WERI-Rb-1 (cell line): ENCODE measurements around the gene OR6C2.
"Not testable (repeated sequence)": the region's sequence is repeated elsewhere in the genome, so short reads cannot be mapped to it uniquely, and the experiment has no call there.

Experiments used
- DNase-seq: peaks from one replicate; pipeline ENCODE4 v3.0.0-alpha.2; 2020
- H3K27ac ChIP-seq: fragments of 250-450 bp; sonication (Bioruptor Pico); 2 replicates; pipeline ENCODE4 v1.5.1; 2020; ENCODE audit warnings: mild to moderate bottlenecking, moderate library complexity
- H3K27me3 ChIP-seq: fragments of 250-450 bp; sonication (Bioruptor Pico); 2 replicates; pipeline ENCODE4 v1.5.1; 2021; ENCODE audit warnings: mild to moderate bottlenecking, low read depth, moderate library complexity; ENCODE audit not compliant: insufficient read depth, severe bottlenecking
- H3K36me3 ChIP-seq: fragments of 250-450 bp; sonication (Bioruptor Pico); 2 replicates; pipeline ENCODE4 v1.5.1; 2020; ENCODE audit warnings: mild to moderate bottlenecking, moderate library complexity
- H3K4me3 ChIP-seq: 2 replicates; pipeline ENCODE4 v1.5.1; 2011; ENCODE audit warnings: low read depth, mild to moderate bottlenecking, control low read depth, low read length
- H3K9me3 ChIP-seq: fragments of 250-450 bp; sonication (Bioruptor Pico); 2 replicates; pipeline ENCODE4 v1.5.1; 2021; ENCODE audit warnings: mild to moderate bottlenecking, moderate library complexity; ENCODE audit not compliant: severe bottlenecking
- TF ChIP-seq, protein P1 (sequence below): IDR thresholded peaks from 2 replicates; pipeline ENCODE4 v1.5.1; 2011; ENCODE audit warnings: low read depth, mild to moderate bottlenecking, control low read depth, inconsistent platforms, low read length

Gene OR6C2

DNA sequence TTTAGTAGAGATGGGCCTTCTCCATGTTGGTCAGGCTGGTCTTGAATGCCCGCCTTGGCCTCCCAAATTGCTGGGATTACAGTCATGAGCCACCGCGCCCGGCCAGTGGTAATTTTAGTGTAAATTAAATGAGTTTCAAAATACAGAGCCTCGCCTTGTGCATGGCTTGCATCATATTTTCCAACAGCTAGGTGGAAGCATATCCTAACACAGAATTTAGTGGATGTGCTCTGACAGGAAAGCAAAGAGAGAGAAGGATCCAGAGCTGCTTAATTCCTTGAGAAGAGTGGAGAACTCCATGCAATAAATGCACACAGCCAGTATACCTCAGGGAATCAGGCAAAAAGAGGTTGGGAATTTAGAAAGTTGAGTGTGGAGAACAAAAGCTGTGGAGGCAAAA is 2.5 kb downstream of the OR6C2 start:
- Histone ChIP-seq H3K27ac (no peak overlapping the region), H3K27me3 (peaks cover 30% of the 10 kb centered on the region), H3K4me3 (no peak overlapping the region), H3K36me3 (no peaks in the 10 kb centered on the region), H3K9me3 (no peaks in the 10 kb centered on the region)
- TF ChIP-seq, protein P1, sequence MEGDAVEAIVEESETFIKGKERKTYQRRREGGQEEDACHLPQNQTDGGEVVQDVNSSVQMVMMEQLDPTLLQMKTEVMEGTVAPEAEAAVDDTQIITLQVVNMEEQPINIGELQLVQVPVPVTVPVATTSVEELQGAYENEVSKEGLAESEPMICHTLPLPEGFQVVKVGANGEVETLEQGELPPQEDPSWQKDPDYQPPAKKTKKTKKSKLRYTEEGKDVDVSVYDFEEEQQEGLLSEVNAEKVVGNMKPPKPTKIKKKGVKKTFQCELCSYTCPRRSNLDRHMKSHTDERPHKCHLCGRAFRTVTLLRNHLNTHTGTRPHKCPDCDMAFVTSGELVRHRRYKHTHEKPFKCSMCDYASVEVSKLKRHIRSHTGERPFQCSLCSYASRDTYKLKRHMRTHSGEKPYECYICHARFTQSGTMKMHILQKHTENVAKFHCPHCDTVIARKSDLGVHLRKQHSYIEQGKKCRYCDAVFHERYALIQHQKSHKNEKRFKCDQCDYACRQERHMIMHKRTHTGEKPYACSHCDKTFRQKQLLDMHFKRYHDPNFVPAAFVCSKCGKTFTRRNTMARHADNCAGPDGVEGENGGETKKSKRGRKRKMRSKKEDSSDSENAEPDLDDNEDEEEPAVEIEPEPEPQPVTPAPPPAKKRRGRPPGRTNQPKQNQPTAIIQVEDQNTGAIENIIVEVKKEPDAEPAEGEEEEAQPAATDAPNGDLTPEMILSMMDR = no peak
- DNase-seq = no peak

DNA sequence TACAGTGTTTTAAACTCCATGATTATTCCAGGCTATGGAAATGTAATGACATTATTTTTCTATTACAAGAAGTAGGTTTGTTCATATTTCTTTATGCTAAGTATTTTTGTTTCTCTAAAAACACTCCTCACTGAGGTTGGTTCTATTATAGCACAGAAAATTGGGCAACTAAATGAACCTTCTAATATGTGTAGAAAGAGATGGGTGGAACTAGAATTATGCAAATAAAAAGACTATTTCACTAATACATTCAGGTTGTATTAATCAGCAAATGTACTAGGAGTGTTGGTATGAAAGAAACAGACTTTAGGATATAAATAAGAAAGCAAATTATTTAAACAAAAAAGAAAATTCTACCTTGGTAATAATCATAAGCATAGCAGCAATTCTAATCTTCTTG is 4.9 kb downstream of the OR6C2 start:
- no peak overlapping the region for H3K27ac ChIP-seq
- no peaks in the 10 kb centered on the region for H3K36me3 ChIP-seq
- peaks cover 26% of the 10 kb centered on the region for H3K27me3 ChIP-seq
- no peak overlapping the region for H3K4me3 ChIP-seq
- TF ChIP-seq, protein P1 = no peak
- DNase-seq = no peak
- H3K9me3 ChIP-seq = no peaks in the 10 kb centered on the region

DNA sequence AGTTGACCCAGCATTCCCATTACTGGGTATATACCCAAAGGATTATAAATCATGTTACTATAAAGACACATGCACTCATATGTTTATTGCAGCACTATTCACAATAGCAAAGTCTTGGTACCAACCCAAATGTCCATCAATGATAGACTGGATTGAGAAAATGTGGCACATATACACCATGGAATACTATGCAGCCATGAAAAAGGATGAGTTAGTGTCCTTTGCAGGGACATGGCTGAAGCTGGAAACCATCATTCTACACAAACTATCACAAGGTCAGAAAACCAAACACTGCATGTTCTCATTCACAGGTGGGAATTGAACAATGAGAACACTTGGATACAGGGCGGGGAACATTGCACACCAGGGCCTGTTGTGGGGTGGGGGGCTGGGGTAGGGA is 21.1 kb downstream of the OR6C2 start:
- H3K27me3 ChIP-seq = peaks cover 16% of the 10 kb centered on the region
- not testable (repeated sequence) for H3K27ac ChIP-seq, DNase-seq, H3K9me3 ChIP-seq, H3K4me3 ChIP-seq, H3K36me3 ChIP-seq

DNA sequence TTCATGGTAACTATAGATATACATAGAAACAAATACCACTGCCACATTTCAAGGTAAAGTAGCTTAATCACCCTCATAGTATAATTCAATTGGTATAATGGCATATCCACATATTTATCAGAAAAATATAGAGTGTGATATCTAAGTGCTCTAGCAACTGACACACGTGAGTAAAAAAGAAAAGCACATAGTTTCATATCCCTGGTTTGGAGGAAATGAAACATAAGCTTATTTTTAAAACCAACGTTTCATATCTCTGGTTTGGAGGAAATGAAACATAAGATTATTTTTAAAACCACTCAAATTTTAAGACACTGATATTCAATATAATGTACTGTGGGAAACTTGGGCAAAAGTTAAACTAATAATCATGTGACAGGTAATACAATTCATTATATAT is 24.0 kb downstream of the OR6C2 start:
- TF ChIP-seq, protein P1 = no peak
- Histone ChIP-seq H3K36me3 (no peaks in the 10 kb centered on the region), H3K27ac (no peak overlapping the region), H3K27me3 (peaks cover 25% of the 10 kb centered on the region), H3K9me3 (no peaks in the 10 kb centered on the region), H3K4me3 (no peak overlapping the region)
- DNase-seq = no peak

DNA sequence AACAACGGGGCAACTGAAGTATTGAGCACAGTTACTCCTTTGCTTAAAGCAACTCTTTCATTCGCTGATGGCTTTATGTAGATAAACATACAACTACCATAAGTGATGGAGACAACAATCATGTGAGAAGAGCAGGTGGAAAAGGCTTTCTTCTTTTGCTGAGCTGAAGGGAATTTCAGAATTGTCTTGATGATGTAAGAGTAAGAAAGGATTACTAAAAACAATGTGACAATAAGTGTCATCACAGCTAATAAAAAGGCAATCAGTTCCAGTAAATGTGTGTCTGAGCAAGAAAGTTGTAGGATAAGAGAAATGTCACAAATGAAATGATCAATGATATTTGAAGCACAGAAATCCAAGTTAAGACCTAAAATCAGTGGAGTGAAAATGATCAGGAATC is 25.4 kb downstream of the OR6C2 start:
- peaks cover 23% of the 10 kb centered on the region for H3K27me3 ChIP-seq
- H3K9me3 ChIP-seq = no peaks in the 10 kb centered on the region
- TF ChIP-seq, protein P1 = no peak
- no peak for DNase-seq
- no peak overlapping the region for H3K4me3 ChIP-seq
- H3K27ac ChIP-seq = no peak overlapping the region
- H3K36me3 ChIP-seq = no peaks in the 10 kb centered on the region

DNA sequence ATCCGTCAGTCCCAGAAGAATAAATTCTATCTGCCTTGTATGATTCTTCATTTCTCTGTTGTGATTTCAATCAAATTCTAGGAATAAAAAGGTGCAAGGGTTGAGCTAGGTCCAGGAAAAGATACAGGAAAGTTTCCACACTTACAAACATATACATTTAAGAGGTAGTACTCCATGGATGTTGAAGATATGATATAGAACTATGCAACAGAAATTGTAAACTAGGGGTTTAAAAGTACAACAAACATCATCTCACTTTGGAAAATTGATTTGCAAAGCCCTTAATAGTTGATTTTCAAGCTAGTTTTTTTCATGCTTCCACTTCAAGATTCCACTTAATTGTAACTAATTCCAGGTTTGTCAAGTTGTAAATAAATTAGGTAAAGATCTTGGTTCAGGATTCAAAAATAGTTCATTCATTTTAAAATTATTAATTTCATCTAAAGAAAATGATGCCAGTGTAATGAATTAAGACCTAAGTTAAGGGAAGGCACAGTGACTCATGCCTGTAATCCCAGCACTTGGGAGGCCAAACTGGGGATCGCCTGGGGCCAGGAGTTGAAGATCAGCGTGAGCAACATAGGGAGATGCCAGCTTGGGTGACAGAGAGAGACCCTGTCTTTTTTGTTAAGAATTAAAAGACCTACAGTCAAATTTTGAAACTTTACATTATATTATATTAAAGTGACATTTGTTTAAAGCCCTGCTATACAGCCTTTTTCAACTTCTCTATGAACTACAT is 26.4 kb downstream of the OR6C2 start, which contains the start of gene OR6C70:
Gene OR6C70 (minus strand): TSS at position 51 of the 742 bp plus-strand sequence. CDS start 0 bp downstream, at position 51.
- H3K27me3 ChIP-seq = peaks cover 23% of the 10 kb centered on the region
- H3K9me3 ChIP-seq = no peaks in the 10 kb centered on the region
- no peaks in the 10 kb centered on the region for H3K36me3 ChIP-seq
- H3K27ac ChIP-seq = no peak within 1 kb of the TSS
- no peak within 1 kb of the TSS for H3K4me3 ChIP-seq
- TF ChIP-seq, protein P1 = no peak
- DNase-seq = no peak
